Body of pancreas (tissue), 4 donors: ENCODE data around the gene SDHAF1. TPM values are rescaled to one million over a fixed set of nuclear protein-coding genes. Genes with fewer than 3 reads are reported as not detected.

Experiments
- ATAC-seq: fragments of 150-250 bp; one replicate; pipeline ENCODE4 v1.9.1; 2016
- DNase-seq, 4 donors: peaks; one replicate each; pipeline ENCODE4 v3.0.0-alpha.2; 2019
- H3K27ac ChIP-seq, 4 donors: fragments of 200-600 bp; sonication (generic); 1 replicate in 3 of 4; 2 replicates in 1 of 4; pipeline versions ENCODE4 v1.5.1 to v1.6.1; 2016 to 2019; ENCODE audit warnings: mild to moderate bottlenecking in 1 of 4, mixed read lengths in 1 of 4, moderate library complexity in 1 of 4
- H3K27me3 ChIP-seq, 2 donors: fragments of 200-600 bp; sonication (generic); one replicate each; pipeline ENCODE4 v1.6.0; 2016; ENCODE audit warnings: mild to moderate bottlenecking in 1 of 2
- H3K36me3 ChIP-seq, 2 donors: fragments of 200-600 bp; sonication (generic); replicated peaks in 1 of 2; 2 replicates each; pipeline ENCODE4 v1.5.1; 2016; ENCODE audit warnings: low read depth in 2 of 2; ENCODE audit not compliant: insufficient read depth in 1 of 2
- H3K4me1 ChIP-seq: fragments of 200-600 bp; sonication (generic); one replicate; pipeline ENCODE4 v1.6.0; 2016
- H3K4me3 ChIP-seq, 2 donors: fragments of 200-600 bp; sonication (generic); 1 replicate in 1 of 2; 2 replicates in 1 of 2; pipeline ENCODE4 v1.5.1; 2016 to 2019
- H3K9me3 ChIP-seq, 3 donors: fragments of 200-600 bp; sonication (generic); 1 replicate in 2 of 3; 2 replicates in 1 of 3; pipeline ENCODE4 v1.5.1; 2016
- CTCF ChIP-seq, 7 experiments: fragments of 450-650 bp in 4 of 7; fragments of 200-600 bp in 3 of 7; sonication (generic) in 3 of 7; IDR thresholded peaks; one replicate each; pipeline ENCODE4 v1.5.1; 2016 to 2019; ENCODE audit warnings: antibody characterized with exemption in 7 of 7
- POLR2A ChIP-seq, 3 donors: fragments of 450-650 bp; IDR thresholded peaks; one replicate each; pipeline ENCODE4 v1.6.1; 2016; ENCODE audit warnings: antibody characterized with exemption in 3 of 3, mild to moderate bottlenecking in 2 of 3
- WGBS, 2 donors: methylation state at CpG; one replicate each; pipeline ENCODE4 v1.1.5; 2017; 5-methylcytosine and 5-hydroxymethylcytosine counted together
- intact Hi-C: fragments of 100-400 bp; cut with DNase I; formaldehyde crosslinking; loops from one replicate; pipeline ENCODE4 v1.15.1; 2023
- total RNA-seq, 2 donors: library from RNA; depleted of rRNA; stranded (reverse); fragments of >200 nt; gene quantifications; one replicate each; pipeline ENCODE4 v1.1.0, GENCODE V29; 2016

Gene SDHAF1
- total RNA-seq, 2 donors from 2014 or later = 33.9 to 39.2 TPM

GRCh38 chr19:35986111-35986510 is 8.9 kb upstream of the SDHAF1 start:
- H3K27me3 ChIP-seq = peaks cover 0 to 16% of the 10 kb centered on the region in 2 donors
- TF ChIP-seq CTCF (IDR thresholded peaks at IDR 0.05) (no peak), POLR2A (IDR thresholded peaks at IDR 0.05) (no peak)
- DNase-seq (no peak), ATAC-seq (no peak)
- 83% methylated on average over 5 of the region's 5 CpGs; no CpG with 5 or more reads in 1 of the 2 donors for WGBS, 2 donors
- intact Hi-C loops = no loop called here
- no peaks in the 10 kb centered on the region for H3K36me3 ChIP-seq
- H3K4me1 ChIP-seq = peaks cover 9% of the 10 kb centered on the region
- H3K27ac ChIP-seq = no peak overlapping the region
- no peak overlapping the region for H3K4me3 ChIP-seq
- H3K9me3 ChIP-seq = no peaks in the 10 kb centered on the region

GRCh38 chr19:35986664-35987570 is 8.1 kb upstream of the SDHAF1 start:
- H3K4me1 ChIP-seq = peaks cover 9% of the 10 kb centered on the region
- 9 to 17% methylated on average over 31 to 50 of the region's 54 CpGs for WGBS, 2 donors
- peaks cover 0 to 16% of the 10 kb centered on the region in 2 donors for H3K27me3 ChIP-seq
- H3K4me3 ChIP-seq = peak overlapping the region in 1 of 2 donors; percentile 17
- H3K36me3 ChIP-seq = no peaks in the 10 kb centered on the region
- DNase-seq (peak in 2 of 4 donors; percentile 32 to 49), ATAC-seq (peak; percentile 38)
- H3K27ac ChIP-seq = no peak overlapping the region
- intact Hi-C loops = no loop called here
- TF ChIP-seq CTCF (IDR thresholded peaks at IDR 0.05) (no peak), POLR2A (IDR thresholded peaks at IDR 0.05) (no peak)
- H3K9me3 ChIP-seq = no peaks in the 10 kb centered on the region

- no peak for DNase-seq
- Histone ChIP-seq H3K36me3 (no peaks in the 10 kb centered on the region), H3K27ac (no peak overlapping the region), H3K27me3 (peaks cover 0 to 16% of the 10 kb centered on the region in 2 donors), H3K4me3 (peak overlapping the region in 1 of 2 donors; percentile 17), H3K9me3 (no peaks in the 10 kb centered on the region), H3K4me1 (peaks cover 9% of the 10 kb centered on the region)
- TF ChIP-seq CTCF (IDR thresholded peaks at IDR 0.05) (no peak), POLR2A (IDR thresholded peaks at IDR 0.05) (no peak)
- no peak for ATAC-seq
- 27 to 30% methylated on average over 8 of the region's 8 CpGs for WGBS, 2 donors
- intact Hi-C loops = no loop called here
Measured at GRCh38 chr19:35987571-35987896, 7.5 kb upstream of the SDHAF1 start.

- no peaks in the 10 kb centered on the region for H3K36me3 ChIP-seq
- H3K27me3 ChIP-seq = peaks cover 0 to 16% of the 10 kb centered on the region in 2 donors
- ATAC-seq (no peak), DNase-seq (no peak)
- no peak overlapping the region for H3K27ac ChIP-seq
- TF ChIP-seq POLR2A (IDR thresholded peaks at IDR 0.05) = no peak
- TF ChIP-seq CTCF (IDR thresholded peaks at IDR 0.05) = no peak
- H3K4me1 ChIP-seq = peaks cover 10% of the 10 kb centered on the region
- WGBS, 2 donors = 82 to 91% methylated on average over 3 of the region's 3 CpGs
- H3K4me3 ChIP-seq = no peak overlapping the region
- H3K9me3 ChIP-seq = no peaks in the 10 kb centered on the region
- intact Hi-C loops = no loop called here
Measured at GRCh38 chr19:35988824-35989223, 6.2 kb upstream of the SDHAF1 start.
